Activated CD4-positive, alpha-beta memory T cell treated with anti-CD3 and anti-CD28 coated beads, Interleukin-2, amount 10 ng/mL, durations not matched to agents 7 days and 5 days (primary cell): ENCODE results near the gene STMN3. TPM values are rescaled to one million over a fixed set of nuclear protein-coding genes. Genes with fewer than 3 reads are reported as not detected.

Experiments
- total RNA-seq, 2 experiments: library from RNA; stranded (reverse); gene quantifications; one replicate each; pipeline ENCODE4 v1.2.3, GENCODE V29; 2021

The STMN3 gene
- total RNA-seq, 2 experiments from 2014 or later, result 20.9 to 23.8 TPM

Other genes starting within 250 kb of the STMN3 start
- gene KCNQ2, start 180.8 kb downstream of the STMN3 start, total RNA-seq, result not detected
- 1 to 10 TPM; 2.0 to 2.6 TPM for gene EEF1A2, start 154.3 kb downstream of the STMN3 start, total RNA-seq
- gene PPDPF, start 132.7 kb downstream of the STMN3 start, total RNA-seq, result 100 to 1,000 TPM; 228 to 232 TPM
- gene PTK6, start 116.0 kb downstream of the STMN3 start, total RNA-seq, result 1 to 10 TPM; 2.1 to 2.3 TPM
- not detected for gene SRMS, start 105.7 kb downstream of the STMN3 start, total RNA-seq
- under 1 TPM; 0.20 to 0.30 TPM for gene FNDC11, start 99.3 kb downstream of the STMN3 start, total RNA-seq
- 100 to 1,000 TPM; 202 to 208 TPM for gene HELZ2, start 79.2 kb downstream of the STMN3 start, total RNA-seq
- 10 to 100 TPM; 17.9 to 18.5 TPM for gene GMEB2, start 26.3 kb downstream of the STMN3 start, total RNA-seq
- gene RTEL1, start 4.9 kb upstream of the STMN3 start, total RNA-seq, result 10 to 100 TPM; 29.2 to 30.0 TPM
- gene TNFRSF6B, start 43.2 kb upstream of the STMN3 start, total RNA-seq, result not detected
- gene ARFRP1, start 54.6 kb upstream of the STMN3 start, total RNA-seq, result 10 to 100 TPM; 52.9 to 53.4 TPM
- gene ZGPAT, start 54.6 kb upstream of the STMN3 start, total RNA-seq, result 10 to 100 TPM; 41.6 to 42.8 TPM
- gene LIME1, start 83.2 kb upstream of the STMN3 start, total RNA-seq, result 100 to 1,000 TPM; 181 to 186 TPM
- gene SLC2A4RG, start 86.4 kb upstream of the STMN3 start, total RNA-seq, result 10 to 100 TPM; 88.3 to 90.4 TPM
- gene ZBTB46, start 177.8 kb upstream of the STMN3 start, total RNA-seq, result under 1 TPM; 0.53 to 0.65 TPM
- not detected for gene ABHD16B, start 208.1 kb upstream of the STMN3 start, total RNA-seq
- 10 to 100 TPM; 48.2 to 48.7 TPM for gene TPD52L2, start 211.8 kb upstream of the STMN3 start, total RNA-seq
- gene DNAJC5, start 241.7 kb upstream of the STMN3 start, total RNA-seq, result 10 to 100 TPM; 58.6 to 59.7 TPM